Measurements from ENCODE around the gene SLC5A8. TPM values are rescaled to one million over a fixed set of nuclear protein-coding genes. Genes with fewer than 3 reads are reported as not detected.

Gene SLC5A8
- total and polyA plus RNA-seq, 10 donors, result 0.02 TPM; not detected in 8

DNA sequence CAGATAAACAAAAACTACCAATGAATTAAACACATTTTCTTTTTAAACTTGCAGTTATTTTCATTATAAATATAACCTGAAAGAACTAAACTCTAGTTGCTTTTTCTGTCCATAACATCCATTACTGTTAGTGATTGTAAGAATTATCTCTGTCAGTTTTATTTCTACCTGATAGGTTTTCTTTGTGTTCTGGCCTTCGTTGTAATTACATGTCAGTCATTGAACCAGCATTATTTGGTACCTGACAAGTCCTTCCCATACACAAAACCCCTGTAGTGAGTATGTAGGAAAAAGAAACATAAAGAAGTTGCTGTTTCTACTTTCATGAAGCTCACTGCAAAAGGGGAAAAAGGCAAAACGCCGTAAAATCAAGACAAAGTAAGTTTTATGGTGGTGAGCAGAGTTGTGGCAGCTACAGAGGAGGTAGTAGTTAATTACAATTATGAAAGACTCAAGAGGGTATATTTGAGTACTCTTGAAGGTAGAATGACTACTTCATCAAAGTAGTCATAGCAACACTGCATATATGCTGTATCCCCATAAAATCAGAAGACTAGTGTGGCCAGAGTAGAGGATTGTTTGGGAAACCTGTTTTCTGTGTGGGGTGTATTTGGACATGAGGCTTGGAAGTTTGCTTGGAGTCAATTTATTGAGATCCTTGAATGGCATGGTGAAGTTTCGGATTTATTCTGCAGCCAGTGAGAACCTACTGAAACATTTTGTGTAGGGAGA is 102.8 kb downstream of the SLC5A8 start:
- Histone ChIP-seq H3K27me3 (replicated peaks in 1 of 7) (no peaks in the 10 kb centered on the region), H3K4me3 (no peak overlapping the region), H3K27ac (no peak overlapping the region), H3K36me3 (no peaks in the 10 kb centered on the region), H3K9me3 (peaks cover 0 to 13% (median 4%) of the 10 kb centered on the region in 8 donors), H3K4me1 (no peaks in the 10 kb centered on the region)
- 67 to 84% (median 80%) methylated on average over 4 of the region's 4 CpGs for WGBS, 5 donors
- DNase-seq, result no peak
- intact Hi-C loops (cut with DNase I; ENCODE audit: low total_unique reads), result no loop called here
- TF ChIP-seq POLR2AphosphoS5 (IDR thresholded peaks at IDR 0.05) (no peak), POLR2A (IDR thresholded peaks at IDR 0.05) (no peak)

Small RNAs within 50 kb of the gene (small RNA-seq; reads per million reads assigned to genes)
- 0 reads per million in 4 donors for gene RNU6-768P

Other genes with a start within 250 kb of the SLC5A8 start
- 10 to 100 TPM; 12.1 to 21.5 (median 14.6) TPM for gene UTP20, start 69.9 kb upstream of the SLC5A8 start, total RNA-seq
- gene UTP20, start 69.9 kb upstream of the SLC5A8 start, polyA plus RNA-seq, result 1 to 10 TPM; 1.5 to 2.4 (median 1.7) TPM
- gene ARL1, start 197.5 kb upstream of the SLC5A8 start, total RNA-seq, result 10 to 100 TPM; 37.1 to 64.9 (median 46.2) TPM
- 10 to 100 TPM; 12.3 to 20.0 (median 19.6) TPM for gene ARL1, start 197.5 kb upstream of the SLC5A8 start, polyA plus RNA-seq